Testis (tissue), 3 donors: ENCODE measurements around the gene ZSCAN26. TPM values are rescaled to one million over a fixed set of nuclear protein-coding genes. Genes with fewer than 3 reads are reported as not detected.
A peak's percentile ranks its signal among the peaks of the same experiment; 100 is the strongest.

Experiments used
- DNase-seq: peaks from one replicate; pipeline ENCODE4 v3.0.0-alpha.2; 2019
- H3K27ac ChIP-seq, 2 donors: fragments of 200-600 bp; sonication (generic); one replicate each; pipeline ENCODE4 v1.5.1; 2019
- H3K27me3 ChIP-seq: fragments of 200-600 bp; sonication (generic); one replicate; pipeline ENCODE4 v1.5.1; 2019
- H3K36me3 ChIP-seq: fragments of 200-600 bp; sonication (generic); one replicate; pipeline ENCODE4 v1.5.1; 2017; ENCODE audit warnings: low read depth; ENCODE audit errors: missing control alignments
- H3K4me1 ChIP-seq: fragments of 200-600 bp; sonication (generic); one replicate; pipeline ENCODE4 v1.5.1; 2019
- H3K4me3 ChIP-seq, 2 donors: fragments of 200-600 bp; sonication (generic); one replicate each; pipeline ENCODE4 v1.5.1; 2017 to 2019
- H3K9me3 ChIP-seq: fragments of 200-600 bp; sonication (generic); one replicate; pipeline ENCODE4 v1.5.1; 2017
- POLR2A ChIP-seq: fragments of 450-650 bp; IDR thresholded peaks from one replicate; pipeline ENCODE4 v1.6.1; 2017; ENCODE audit warnings: antibody characterized with exemption, mild to moderate bottlenecking, moderate library complexity
- WGBS, 2 donors: methylation state at CpG; one replicate each; pipeline ENCODE4 v1.1.5; 2018; 5-methylcytosine and 5-hydroxymethylcytosine counted together
- intact Hi-C: fragments of 100-400 bp; cut with DNase I; formaldehyde crosslinking; loops from one replicate; pipeline ENCODE4 v1.15.1; 2023; ENCODE audit warnings: low total_unique reads
- polyA plus RNA-seq: library from polyadenylated mRNA; stranded (reverse); fragments of 350-450 nt; fragmentation: Illumina TruSeq; extraction: RNeasy Lipid Tissue Mini Kit (QIAGEN cat#74804); gene quantifications from one replicate; pipeline ENCODE4 v1.2.3, GENCODE V29; 2014; ENCODE audit warnings: low read depth, low replicate concordance; ENCODE audit not compliant: insufficient read depth
- total RNA-seq, 2 donors: library from RNA; depleted of rRNA; stranded (reverse); fragments of >200 nt; gene quantifications; one replicate each; pipeline ENCODE4 v1.2.3, GENCODE V29; 2016
- TF ChIP-seq, protein P1 (sequence below), 3 experiments: fragments of 450-650 bp in 2 of 3; fragments of 200-600 bp in 1 of 3; sonication (generic) in 1 of 3; IDR thresholded peaks; one replicate each; pipeline ENCODE4 v1.5.1; 2016 to 2019; ENCODE audit warnings: antibody characterized with exemption in 3 of 3, mild to moderate bottlenecking in 2 of 3, moderate library complexity in 1 of 3

The ZSCAN26 gene
- total and polyA plus RNA-seq, 3 donors from 2014 or later: 11.4 to 26.1 (median 16.4) TPM

DNA sequence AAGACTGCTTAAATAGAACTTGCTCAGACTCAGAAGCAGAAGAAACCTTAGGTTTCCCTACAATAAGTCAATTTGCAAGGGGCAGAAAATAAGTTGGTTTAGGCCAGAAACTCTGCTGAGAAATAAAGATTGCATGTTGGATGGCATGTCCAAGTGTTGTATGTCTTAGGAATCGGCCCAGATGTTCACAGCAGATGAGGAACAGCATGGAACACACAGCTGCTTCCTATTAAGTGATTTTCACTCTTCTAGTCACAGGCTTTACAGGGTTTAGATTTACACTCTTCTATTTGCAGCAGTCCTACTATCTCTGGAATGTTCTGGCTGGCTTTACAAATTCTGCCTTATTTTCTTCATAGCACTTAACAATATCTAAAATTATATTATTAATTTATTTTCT, 18.0 kb upstream of the ZSCAN26 start:
- 55 to 62% methylated on average over 1 of the region's 1 CpG for WGBS, 2 donors
- no peaks in the 10 kb centered on the region for H3K27me3 ChIP-seq
- H3K9me3 ChIP-seq: no peaks in the 10 kb centered on the region
- no peak overlapping the region for H3K4me3 ChIP-seq
- no peak overlapping the region for H3K27ac ChIP-seq
- no peak for TF ChIP-seq POLR2A
- TF ChIP-seq, protein P1, sequence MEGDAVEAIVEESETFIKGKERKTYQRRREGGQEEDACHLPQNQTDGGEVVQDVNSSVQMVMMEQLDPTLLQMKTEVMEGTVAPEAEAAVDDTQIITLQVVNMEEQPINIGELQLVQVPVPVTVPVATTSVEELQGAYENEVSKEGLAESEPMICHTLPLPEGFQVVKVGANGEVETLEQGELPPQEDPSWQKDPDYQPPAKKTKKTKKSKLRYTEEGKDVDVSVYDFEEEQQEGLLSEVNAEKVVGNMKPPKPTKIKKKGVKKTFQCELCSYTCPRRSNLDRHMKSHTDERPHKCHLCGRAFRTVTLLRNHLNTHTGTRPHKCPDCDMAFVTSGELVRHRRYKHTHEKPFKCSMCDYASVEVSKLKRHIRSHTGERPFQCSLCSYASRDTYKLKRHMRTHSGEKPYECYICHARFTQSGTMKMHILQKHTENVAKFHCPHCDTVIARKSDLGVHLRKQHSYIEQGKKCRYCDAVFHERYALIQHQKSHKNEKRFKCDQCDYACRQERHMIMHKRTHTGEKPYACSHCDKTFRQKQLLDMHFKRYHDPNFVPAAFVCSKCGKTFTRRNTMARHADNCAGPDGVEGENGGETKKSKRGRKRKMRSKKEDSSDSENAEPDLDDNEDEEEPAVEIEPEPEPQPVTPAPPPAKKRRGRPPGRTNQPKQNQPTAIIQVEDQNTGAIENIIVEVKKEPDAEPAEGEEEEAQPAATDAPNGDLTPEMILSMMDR (IDR thresholded peaks at IDR 0.05): no peak
- no peaks in the 10 kb centered on the region for H3K36me3 ChIP-seq
- DNase-seq: no peak
- H3K4me1 ChIP-seq: peaks cover 18% of the 10 kb centered on the region
- intact Hi-C loops: no loop called here

DNA sequence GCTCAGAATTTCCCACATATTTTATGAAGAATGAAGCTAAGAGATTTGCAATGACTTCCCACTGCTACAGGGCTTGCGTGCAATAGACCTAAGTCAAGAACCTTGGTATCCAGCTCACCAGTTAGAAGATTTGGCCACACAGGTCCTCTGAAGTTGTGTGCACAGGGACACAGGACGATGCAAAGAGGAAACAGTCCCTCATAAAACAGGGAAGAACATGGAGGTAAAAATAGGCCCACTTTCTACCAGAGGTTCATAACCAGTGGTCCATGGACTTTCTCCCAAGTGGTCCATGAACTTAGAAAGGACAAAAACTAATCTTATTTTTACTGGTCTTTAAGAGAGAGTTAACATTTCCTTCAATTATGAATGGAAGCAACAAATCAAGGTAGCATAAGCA, 16.2 kb upstream of the ZSCAN26 start:
- WGBS, 2 donors: 65 to 88% methylated on average over 2 of the region's 2 CpGs
- H3K4me3 ChIP-seq: no peak overlapping the region
- intact Hi-C loops: no loop called here

DNA sequence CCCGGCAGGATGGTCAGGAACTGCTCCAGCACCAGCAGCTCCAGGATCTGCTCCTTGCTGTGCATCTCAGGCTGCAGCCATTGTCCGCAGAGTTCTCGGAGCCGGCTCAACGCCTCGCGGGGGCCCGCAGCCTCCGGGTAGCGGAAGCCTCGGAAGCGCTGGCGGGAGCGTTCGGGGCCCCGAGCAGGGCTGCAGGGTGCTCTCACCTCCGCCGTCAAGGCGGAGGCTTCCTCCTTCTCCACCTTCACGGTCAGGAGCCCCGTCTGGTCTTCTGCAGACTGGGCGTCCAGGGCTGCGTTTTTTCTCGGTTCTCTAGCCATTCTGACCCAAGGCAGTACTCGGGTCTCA, 15.3 kb upstream of the ZSCAN26 start:
- peaks cover 18% of the 10 kb centered on the region for H3K4me1 ChIP-seq
- TF ChIP-seq, protein P1 (IDR thresholded peaks at IDR 0.05): no peak
- TF ChIP-seq POLR2A: no peak
- no peaks in the 10 kb centered on the region for H3K36me3 ChIP-seq
- no peaks in the 10 kb centered on the region for H3K9me3 ChIP-seq
- H3K4me3 ChIP-seq: peak overlapping the region; percentile 63 to 67
- H3K27ac ChIP-seq: no peak overlapping the region
- WGBS, 2 donors: 0% methylated on average over 1 to 25 of the region's 25 CpGs
- intact Hi-C loops: no loop called here
- H3K27me3 ChIP-seq: no peaks in the 10 kb centered on the region
- no peak for DNase-seq

More for the DNA sequence above, 16.2 kb upstream of the ZSCAN26 start:
- H3K9me3 ChIP-seq: no peaks in the 10 kb centered on the region
- no peaks in the 10 kb centered on the region for H3K27me3 ChIP-seq
- no peak for DNase-seq
- no peak for TF ChIP-seq POLR2A
- TF ChIP-seq, protein P1 (IDR thresholded peaks at IDR 0.05): no peak
- H3K27ac ChIP-seq: no peak overlapping the region
- no peaks in the 10 kb centered on the region for H3K36me3 ChIP-seq
- H3K4me1 ChIP-seq: peaks cover 18% of the 10 kb centered on the region

DNA sequence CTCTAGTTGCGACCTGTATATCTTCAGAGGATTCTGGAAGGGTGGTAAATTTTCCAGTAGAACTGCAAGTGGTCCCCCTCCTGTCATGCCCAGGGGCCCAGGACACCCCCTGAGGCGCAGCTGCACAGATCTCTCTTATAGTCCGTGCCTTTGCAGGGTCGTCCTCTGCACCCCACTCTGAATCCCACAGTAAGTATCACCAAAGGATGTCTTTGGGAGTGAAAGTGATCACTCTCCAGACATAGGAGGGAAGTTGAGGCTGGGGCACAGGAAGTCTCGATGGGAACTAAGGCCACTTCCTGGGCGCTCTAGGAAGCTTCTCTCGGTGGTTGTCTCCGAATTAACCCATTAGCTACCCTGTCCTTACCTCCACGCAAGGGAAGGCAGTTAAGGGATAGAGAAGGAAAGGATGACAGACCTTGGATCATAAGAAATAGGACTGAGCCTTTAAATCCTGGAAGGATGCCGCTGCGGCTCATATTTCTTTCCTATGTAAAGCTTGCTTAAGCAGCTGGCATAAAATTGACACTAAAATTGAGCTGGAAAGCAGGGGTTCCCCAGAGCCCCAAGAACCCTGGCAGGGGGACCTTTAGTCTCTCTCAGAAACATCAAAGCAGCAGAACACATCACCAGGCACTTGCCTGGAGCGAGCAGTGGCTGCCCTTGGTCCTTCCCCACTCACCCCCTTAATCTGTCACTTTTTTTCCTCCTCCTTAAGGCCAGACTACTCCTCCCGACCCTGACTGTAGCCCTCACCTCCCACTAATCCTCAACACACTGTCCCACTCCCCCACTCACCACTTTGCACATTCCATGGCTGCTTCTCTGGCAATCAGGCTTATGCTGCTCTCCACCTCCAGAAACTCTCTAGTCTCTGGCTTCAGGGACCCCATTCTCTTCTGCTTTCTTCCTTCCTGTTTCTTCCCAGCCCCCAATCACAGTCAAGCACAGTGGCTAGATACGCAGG, 14.7 kb upstream of the ZSCAN26 start, which contains the start of gene ZKSCAN4:
Gene ZKSCAN4, minus strand, starts transcription at position 261 of the 967 bp plus-strand sequence. CDS start 289 bp downstream, outside the sequence.
- no peak for TF ChIP-seq POLR2A
- TF ChIP-seq, protein P1 (IDR thresholded peaks at IDR 0.05): no peak
- Histone ChIP-seq H3K4me1 (peaks cover 18% of the 10 kb centered on the region), H3K36me3 (no peaks in the 10 kb centered on the region), H3K4me3 (peak within 1 kb of the TSS; percentile 63 to 67), H3K27me3 (no peaks in the 10 kb centered on the region), H3K27ac (no peak within 1 kb of the TSS), H3K9me3 (no peaks in the 10 kb centered on the region)
- peak; percentile 89 for DNase-seq
- intact Hi-C loops: no loop called here
- 4% methylated on average over 13 to 14 of the region's 14 CpGs for WGBS, 2 donors
